HG02642 (cell line): ENCODE data around the gene FAM120B.
"Not testable (repeated sequence)": the region's sequence is repeated elsewhere in the genome, so short reads cannot be mapped to it uniquely, and the experiment has no call there.

Source experiments
- ATAC-seq: cut with Tn5 transposase; IDR thresholded peaks from one replicate; pipeline ENCODE4 v1.9.1; 2021; ENCODE audit warnings: mild to moderate bottlenecking; ENCODE audit not compliant: unreplicated experiment, poor library complexity

FAM120B gene

DNA sequence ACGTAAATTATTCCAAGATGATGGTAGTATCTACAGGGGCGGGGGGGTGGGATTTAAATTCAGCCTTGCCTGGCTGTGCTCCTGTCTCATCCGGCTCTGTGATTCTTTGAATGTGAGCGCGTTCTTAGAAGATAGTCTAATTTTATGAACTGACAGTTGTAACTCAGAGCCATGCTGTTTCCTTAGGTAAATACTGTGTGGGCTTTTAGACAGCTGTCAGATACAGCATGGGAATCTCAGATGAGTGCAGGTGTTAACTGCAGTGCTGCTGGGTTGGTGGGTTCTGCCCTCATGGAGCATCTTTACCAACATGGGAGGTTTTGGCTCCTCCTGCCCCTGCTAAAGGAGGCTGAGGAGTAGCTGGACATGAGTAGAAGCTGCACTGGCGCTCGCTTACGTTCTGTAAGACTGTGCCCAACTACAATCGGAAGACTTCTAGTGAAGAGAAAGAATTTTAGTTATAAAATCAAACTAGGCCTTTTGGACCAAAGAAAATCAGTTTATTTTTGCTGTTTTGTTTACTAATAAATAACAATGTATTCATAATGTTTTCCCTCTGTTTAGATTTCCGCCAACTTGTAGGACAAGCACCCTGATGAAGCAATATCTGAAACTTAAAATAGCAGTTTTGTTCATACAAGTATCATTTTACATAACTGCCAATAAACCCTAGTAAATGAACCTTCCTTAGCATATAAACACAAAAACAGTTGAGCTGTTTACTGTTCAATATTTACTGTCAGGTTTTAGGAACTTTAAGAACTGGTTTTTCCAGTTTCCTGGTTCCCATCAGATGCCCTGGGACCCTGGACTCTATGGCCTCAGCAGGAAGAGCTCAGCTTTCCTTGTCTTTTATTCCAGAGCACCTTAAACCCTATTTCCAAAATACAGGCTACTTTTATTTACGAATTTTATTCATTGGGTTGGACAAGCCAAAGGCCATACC, 66.1 kb downstream of the FAM120B start:
- ATAC-seq: no peak

- no peak for ATAC-seq
These were observed 68.2 kb downstream of the FAM120B start for GRCh38 chr6:170374571-170375444.

DNA sequence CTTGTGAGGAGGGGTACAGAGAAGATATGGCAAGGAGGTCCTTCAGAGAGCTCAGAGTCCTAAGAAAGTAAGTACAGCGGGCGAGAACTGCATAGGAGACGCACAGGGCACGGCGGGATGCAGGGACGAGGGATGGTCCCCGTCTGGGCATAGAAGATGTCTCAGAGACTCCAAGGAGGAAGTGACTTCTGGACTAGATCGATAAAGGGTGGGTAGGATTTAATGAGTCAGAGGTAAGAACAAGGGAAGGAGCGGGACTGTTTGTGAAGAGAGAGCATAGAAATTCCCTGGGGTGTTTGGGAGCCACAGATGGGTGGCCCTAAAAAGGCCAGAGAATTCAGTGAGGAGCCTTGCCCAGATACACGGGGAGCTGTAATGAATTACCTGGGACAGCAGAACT, 69.1 kb downstream of the FAM120B start:
- no peak for ATAC-seq

DNA sequence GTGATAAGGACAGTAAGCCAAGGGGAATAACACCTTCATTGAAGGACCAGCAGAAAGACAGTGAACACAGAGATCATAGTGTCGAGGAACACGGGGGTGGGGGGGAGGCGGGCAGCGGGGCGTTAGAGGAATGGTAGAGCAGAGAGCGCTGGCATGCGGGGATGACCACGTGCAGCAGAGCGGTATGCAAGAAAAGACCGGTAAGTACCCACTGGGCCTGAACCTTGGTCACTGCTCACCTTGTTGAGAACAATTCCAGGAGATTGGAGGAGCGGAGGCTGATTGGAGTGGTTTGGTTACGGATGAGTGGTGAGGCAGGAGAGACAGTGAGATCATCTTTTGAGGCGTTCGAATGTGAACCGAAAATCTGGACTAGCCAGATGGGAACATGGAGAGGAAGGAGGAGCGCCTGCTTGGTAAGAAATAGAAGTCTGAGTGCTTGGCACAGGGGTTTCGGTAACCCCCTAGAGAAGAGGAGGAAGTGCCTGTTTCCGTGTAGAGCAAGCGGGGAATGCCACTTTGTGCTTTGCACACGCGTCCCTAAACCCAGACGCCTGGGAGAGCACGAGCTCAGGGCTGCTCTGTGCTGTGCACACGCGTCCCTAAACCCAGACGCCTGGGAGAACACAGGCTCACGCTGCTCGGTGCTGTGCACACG, 70.0 kb downstream of the FAM120B start:
- ATAC-seq: no peak

DNA sequence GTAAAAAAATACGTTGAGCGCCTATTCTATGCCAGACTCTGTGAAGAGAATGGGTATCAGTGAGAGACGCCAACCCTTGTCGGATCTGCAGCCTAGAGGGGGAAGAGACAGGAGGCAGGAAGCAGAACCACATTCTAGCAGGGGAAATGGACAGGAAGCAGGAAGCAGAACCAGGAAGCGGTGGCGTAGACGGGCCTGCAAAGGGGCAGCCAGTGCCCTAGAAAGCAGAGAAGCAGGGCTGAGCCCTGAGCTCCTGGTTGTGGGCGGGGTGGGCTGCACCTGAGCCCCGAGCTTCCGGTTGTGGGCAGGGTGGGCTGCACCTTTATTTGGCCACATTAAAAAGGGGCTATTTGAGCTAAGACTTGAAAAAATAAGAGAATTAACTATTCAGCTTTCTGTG, 71.9 kb downstream of the FAM120B start:
- ATAC-seq: no peak

- ATAC-seq: no peak
These were observed 75.0 kb downstream of the FAM120B start for GRCh38 chr6:170381562-170381961.

- ATAC-seq: no peak
These were observed 77.0 kb downstream of the FAM120B start for GRCh38 chr6:170383466-170384035.

DNA sequence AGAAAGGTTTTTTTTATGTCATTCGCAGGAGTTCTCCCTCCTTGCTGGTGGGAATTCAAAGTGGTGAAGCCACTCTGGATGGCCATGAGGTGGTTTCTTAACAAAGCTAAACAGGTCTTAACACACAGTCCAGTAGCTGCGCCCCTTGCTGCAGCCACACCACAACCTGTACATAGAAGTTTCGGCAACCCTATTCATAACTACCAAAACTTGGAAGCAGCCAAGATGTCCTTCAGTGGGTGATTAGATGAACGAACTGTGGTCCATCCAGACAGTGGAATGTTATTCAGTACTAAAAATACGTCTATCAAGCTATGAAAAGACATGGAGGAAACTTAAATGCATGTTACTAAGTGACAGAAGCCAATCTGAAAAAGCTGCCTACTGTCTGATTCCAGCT, 78.9 kb downstream of the FAM120B start:
- ATAC-seq: no peak

- no peak for ATAC-seq
These were observed 81.6 kb downstream of the FAM120B start for GRCh38 chr6:170388113-170388512.

- ATAC-seq: no peak
These were observed 86.5 kb downstream of the FAM120B start for GRCh38 chr6:170393033-170393432.

DNA sequence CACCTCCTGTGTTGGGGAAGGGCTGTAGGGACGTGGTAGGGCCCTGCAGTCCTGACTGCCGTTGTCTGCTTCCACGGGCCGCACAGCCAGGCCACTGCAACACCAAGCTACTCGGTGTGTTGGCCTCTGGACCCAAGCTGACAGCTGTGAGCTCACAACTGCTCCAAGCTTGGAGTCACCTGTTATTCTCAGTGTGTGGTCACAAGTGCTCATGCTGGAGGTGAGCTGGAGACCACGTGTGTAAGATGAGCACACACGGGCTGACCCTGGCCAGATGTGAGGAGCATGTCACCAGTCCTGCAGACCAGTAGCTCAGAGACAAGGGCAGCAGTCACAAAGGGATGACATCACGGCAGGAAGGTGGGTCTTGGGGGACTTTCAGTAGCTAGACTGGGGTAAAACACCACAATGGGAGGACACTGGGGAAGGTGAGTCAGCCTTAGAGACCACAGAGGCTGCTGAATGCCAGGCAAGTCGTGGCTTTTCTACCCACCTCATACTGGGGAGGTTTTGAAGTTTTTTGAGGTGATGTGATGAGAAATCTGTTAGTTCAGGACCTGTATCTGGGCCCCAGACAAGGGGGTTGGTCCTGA, 87.3 kb downstream of the FAM120B start:
- no peak for ATAC-seq

GRCh38 chr6:170394980-170395379, 88.4 kb downstream of the FAM120B start:
- ATAC-seq: no peak

GRCh38 chr6:170398743-170399369, 92.3 kb downstream of the FAM120B start:
- ATAC-seq: not testable (repeated sequence)

DNA sequence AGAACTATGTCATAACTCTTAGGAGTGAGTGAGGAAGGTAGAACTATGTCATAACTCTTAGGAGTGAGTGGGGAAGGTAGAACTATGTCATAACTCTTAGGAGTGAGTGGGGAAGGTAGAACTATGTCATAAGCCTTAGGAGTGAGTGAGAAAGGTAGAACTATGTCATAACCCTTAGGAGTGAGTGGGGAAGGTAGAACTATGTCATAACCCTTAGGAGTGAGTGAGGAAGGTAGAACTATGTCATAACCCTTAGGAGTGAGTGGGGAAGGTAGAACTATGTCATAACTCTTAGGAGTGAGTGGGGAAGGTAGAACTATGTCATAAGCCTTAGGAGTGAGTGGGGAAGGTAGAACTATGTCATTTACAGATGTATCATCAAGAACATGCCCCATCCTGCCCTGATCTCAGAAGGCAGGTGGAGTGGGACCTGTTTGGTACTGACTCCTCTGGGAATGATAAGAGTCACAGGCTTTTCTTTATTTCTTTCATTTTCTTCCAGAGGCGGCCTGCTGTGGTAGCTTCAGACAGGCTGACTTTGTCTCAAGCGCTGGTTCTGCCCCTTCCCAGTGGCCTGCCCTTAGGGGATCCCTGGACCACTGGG, 93.5 kb downstream of the FAM120B start:
- not testable (repeated sequence) for ATAC-seq

- no peak for ATAC-seq
These were observed 95.9 kb downstream of the FAM120B start for GRCh38 chr6:170402318-170403040.

GRCh38 chr6:170403451-170403850, 96.9 kb downstream of the FAM120B start:
- no peak for ATAC-seq

GRCh38 chr6:170404036-170404435, 97.5 kb downstream of the FAM120B start:
- no peak for ATAC-seq

DNA sequence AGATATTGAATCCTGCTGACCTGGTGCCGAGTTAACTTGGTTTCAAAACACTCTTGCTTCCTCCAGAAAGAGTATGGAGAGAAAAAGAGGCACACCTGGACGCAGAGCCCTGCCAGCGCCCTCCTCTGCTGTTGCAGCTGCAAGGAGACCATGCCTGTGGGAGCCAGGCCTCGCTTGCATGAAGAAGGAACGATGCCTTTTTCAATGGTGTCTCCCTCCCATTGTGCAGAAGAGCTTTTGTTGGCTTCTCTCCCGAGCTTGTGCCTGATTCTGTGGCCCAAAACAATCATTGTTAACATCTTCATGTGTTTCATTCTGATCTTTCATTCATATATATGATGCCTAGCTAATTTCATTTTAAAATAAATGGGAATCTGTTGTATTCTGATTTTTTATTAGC, 98.1 kb downstream of the FAM120B start:
- ATAC-seq: no peak
